H1 (cell line): ENCODE results near the gene RABL3.

Experiments used
- CEBPB ChIP-seq: IDR thresholded peaks from 2 replicates; pipeline ENCODE4 v1.6.1; 2012; ENCODE audit warnings: low read depth, low read length
- CTCF ChIP-seq, 3 experiments: IDR thresholded peaks; 1 replicate in 2 of 3; 2 replicates in 1 of 3; pipeline versions ENCODE4 v1.5.1 to v1.6.1; 2011; ENCODE audit warnings: low read length in 3 of 3, mild to moderate bottlenecking in 3 of 3, inconsistent platforms in 2 of 3, low read depth in 1 of 3, moderate library complexity in 1 of 3; ENCODE audit not compliant: insufficient read depth in 1 of 3; ENCODE audit errors: control extremely low read depth in 1 of 3
- MAFK ChIP-seq: IDR thresholded peaks from 2 replicates; pipeline ENCODE4 v1.6.1; 2012; ENCODE audit warnings: low read depth, mild to moderate bottlenecking, improper control_type of control experiment, low read length
- RAD21 ChIP-seq, 2 experiments: IDR thresholded peaks in 1 of 2; conservative IDR thresholded peaks in 1 of 2; 2 replicates each; pipeline ENCODE4 v1.6.1; 2011; ENCODE audit warnings: low read depth in 2 of 2, low read length in 2 of 2, improper control_type of control experiment in 1 of 2, inconsistent platforms in 1 of 2, mild to moderate bottlenecking in 1 of 2, moderate library complexity in 1 of 2
- SP2 ChIP-seq: IDR thresholded peaks from 2 replicates; pipeline ENCODE4 v1.6.1; 2012; ENCODE audit warnings: mild to moderate bottlenecking, low read length, inconsistent platforms
- YY1 ChIP-seq: IDR thresholded peaks from 2 replicates; pipeline ENCODE4 v1.6.1; 2011; ENCODE audit warnings: low read depth, mild to moderate bottlenecking, low read length

DNA sequence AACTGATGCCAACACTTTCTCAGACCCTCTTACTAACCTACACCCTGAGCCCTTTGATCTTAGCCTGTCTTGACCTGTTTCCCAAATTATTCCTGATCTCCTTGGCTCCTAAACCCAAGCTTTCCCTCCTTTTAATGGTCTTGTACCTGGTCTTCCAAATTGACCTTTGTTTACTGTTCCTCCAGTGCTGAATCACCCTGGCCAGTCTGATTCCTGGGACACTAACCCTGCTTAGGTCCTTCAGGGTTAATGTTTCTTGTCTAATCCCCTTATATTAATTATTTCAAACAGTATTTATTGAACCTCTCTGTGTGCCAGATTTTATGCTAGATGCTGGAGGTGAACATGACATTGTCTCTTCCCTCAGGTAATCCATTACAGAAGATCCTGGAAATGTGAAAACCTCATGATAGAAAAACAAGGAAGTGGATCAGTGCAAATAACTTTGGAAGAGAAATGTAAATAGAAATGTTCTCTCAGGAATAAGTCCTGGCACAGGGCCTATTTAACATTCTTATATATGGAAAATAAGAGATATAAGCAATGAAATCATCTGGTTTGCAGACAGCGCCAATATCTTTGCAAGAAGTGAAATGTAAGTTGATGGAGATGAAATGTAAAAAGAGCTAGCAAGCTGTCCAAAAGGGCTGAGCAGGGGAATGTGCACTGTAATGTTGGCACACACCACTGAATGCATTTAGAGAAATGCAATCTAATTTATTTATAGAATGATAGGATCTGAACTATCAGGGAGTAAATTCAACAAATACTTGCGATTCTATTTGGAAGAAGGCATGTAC, 81.0 kb downstream of the RABL3 start:
- no peak for TF ChIP-seq CTCF (IDR thresholded peaks at IDR 0.05; ENCODE audit: control extremely low read depth in 1 of 3, insufficient read depth in 1 of 3, low read depth in 1 of 3, low read length in 3 of 3)
- TF ChIP-seq SP2 = no peak
- no peak for TF ChIP-seq CEBPB
- no peak for TF ChIP-seq MAFK
- no peak for TF ChIP-seq YY1
- no peak for TF ChIP-seq RAD21 (IDR thresholded peaks at IDR 0.05 in 1 of 2, conservative IDR thresholded peaks at IDR 0.05 in 1 of 2; ENCODE audit: low read depth in 2 of 2, low read length in 2 of 2)
